Fibroblast of skin of right biceps (primary cell): Measurements from ENCODE around the gene TEDC1.
A peak's percentile ranks its signal among the peaks of the same experiment; 100 is the strongest.

Experiments
- DNase-seq: peaks from one replicate; pipeline ENCODE4 v3.0.0-alpha.2; 2013

TEDC1 gene

DNA sequence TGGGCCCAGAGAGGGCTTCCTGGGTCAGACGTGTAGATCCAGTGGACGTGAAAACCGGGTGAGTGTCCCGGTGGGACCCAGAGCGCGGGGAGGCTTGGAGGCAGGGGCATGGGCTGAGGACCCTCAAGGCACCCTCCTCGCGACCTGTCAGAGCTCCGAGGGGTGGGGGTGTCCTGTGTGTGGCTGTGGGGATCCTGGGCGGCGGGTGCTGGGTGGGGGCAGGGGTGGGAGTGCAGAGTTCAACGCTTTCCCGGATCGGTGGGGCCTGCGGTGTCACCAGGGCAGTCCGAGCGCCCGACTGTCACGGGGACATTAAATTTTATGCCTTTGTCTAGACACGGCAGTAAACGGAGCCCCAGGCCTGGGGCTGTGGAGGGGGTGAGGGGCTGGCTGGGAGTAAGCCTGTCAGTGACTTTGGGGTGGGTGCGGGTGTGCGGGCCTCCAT, 36.4 kb downstream of the TEDC1 start:
- DNase-seq = no peak

DNA sequence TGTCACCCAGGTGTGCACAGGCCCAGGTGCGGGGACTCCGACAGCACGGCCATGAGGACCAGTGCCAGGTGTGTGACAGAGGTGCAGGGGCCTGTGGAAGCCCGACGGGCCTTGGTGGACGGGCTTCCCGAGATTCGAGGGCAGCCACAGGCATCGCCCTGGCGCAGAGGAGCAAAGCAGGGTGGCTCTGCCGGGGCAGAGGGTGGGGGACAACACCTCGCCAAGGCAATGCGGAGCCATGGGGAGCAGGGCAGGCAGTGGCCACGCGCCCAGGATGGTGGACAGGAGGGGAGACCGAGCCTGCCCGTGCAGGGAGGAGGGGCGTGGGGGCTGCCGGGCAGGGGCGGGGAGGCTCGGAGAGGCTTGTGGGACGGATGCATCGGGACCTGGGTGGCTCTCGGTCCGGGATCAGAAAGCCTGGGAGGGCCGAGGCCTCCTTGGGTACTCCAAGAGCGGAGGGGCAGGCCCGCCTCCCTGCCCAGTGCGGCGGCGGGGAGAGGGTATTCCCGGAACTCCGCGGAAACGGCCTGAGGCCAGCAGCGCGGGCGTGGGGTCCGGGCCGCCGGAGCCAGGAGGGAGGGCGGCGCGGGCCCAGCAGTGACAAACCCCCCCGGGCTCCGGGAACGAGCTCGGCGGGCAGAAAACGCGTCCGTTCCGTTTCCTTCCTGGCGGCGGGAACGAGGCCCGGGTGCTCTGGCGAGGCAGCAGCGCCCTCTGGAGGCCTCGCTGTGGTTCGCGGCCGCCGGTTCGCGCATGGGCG, 37.0 kb downstream of the TEDC1 start:
- DNase-seq = peak; percentile 77

DNA sequence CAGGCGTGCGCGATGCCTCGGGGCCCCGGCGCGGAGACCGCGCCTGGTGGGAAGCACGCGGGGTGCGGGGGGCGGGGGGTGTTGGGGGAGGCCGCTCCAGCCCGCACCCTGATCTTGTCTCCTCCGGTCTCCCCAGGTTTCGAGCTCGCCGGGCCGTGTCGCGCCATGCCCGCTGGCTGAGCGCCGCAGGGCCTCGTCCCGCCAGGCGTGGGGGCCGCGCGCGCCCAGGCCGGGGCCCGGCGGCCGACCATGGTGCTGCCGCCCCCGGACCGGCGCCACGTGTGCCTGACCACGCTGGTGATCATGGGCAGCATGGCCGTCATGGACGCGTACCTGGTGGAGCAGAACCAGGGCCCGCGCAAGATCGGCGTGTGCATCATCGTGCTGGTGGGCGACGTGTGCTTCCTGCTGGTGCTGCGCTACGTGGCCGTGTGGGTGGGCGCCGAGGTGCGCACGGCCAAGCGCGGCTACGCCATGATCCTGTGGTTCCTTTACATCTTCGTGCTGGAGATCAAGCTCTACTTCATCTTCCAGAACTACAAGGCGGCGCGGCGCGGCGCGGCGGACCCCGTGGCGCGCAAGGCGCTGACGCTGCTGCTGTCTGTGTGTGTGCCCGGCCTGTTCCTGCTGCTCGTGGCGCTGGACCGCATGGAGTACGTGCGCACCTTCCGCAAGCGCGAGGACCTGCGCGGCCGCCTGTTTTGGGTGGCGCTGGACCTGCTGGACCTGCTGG, 37.7 kb downstream of the TEDC1 start:
- DNase-seq = no peak

DNA sequence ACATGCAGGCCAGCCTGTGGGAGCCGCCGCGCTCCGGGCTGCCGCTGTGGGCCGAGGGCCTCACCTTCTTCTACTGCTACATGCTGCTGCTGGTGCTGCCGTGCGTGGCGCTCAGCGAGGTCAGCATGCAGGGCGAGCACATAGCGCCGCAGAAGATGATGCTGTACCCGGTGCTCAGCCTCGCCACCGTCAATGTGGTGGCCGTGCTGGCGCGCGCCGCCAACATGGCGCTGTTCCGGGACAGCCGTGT, 38.2 kb downstream of the TEDC1 start:
- DNase-seq = no peak

DNA sequence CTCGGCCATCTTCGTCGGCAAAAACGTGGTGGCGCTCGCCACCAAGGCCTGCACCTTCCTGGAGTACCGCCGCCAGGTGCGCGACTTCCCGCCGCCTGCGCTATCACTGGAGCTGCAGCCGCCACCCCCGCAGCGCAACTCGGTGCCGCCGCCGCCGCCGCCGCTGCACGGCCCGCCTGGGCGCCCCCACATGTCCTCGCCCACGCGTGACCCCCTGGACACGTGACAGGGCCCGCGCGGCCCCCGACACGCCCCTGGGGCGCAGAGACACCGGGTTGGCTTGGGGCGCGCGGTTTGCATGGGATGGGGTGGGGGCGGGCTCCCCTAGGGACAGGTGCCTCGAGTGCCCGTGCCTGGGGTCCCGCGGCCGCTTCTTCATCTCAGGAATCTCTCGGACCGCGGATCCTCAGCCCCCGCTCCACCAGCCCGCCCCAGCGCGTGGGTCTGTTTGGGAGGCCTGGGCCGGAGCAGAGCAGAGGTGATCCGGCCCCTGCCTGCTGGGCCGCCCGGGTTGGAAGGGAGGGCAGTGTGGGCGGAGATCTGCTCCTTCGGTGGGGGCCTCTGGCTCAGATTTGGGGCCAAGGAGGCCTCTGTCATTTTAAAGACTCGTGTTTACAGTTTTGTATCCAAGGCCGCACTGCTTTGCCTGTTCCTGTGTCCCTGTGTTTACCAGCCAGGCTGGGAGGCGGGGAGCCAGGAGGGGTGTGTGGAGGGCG, 38.7 kb downstream of the TEDC1 start:
- DNase-seq = no peak

DNA sequence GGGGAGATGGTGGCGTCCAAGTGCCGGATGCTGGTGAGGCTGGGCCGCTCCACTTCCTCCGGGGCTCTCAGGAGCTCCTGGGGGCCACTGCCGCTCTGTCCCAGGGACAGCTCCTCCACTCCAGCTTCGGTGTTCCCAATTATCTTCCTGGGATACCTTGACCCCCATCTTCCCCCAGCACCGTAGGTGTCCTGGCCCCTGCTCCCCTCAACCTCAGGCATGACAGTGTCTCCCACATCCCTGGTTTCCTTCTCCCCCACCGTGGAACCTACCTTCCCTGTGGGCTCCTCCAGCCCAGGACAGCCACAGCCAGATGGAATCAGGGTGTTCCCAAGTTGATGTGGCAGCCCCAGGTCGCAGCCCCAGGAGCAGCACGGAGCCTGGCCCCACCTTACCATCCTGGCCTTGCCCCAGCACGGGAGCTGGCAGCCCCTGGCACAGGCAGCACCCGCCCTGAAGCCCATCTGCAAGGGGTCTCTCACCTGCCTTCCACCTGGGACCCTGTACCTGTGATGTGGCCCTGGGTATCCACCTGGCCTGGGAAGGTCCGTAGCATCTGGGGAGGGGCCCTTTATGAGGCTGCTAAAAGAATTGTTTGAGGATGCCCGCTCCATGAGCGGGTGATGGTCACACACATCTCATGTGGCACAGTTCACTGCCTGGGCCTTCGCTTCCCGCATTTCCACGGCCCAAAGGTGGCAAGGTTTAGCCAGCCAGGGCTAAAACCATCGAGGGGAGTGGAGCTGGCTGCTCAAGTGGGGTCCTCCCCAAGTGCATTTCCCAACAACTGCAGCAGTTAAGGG, 39.4 kb downstream of the TEDC1 start:
- DNase-seq = no peak

DNA sequence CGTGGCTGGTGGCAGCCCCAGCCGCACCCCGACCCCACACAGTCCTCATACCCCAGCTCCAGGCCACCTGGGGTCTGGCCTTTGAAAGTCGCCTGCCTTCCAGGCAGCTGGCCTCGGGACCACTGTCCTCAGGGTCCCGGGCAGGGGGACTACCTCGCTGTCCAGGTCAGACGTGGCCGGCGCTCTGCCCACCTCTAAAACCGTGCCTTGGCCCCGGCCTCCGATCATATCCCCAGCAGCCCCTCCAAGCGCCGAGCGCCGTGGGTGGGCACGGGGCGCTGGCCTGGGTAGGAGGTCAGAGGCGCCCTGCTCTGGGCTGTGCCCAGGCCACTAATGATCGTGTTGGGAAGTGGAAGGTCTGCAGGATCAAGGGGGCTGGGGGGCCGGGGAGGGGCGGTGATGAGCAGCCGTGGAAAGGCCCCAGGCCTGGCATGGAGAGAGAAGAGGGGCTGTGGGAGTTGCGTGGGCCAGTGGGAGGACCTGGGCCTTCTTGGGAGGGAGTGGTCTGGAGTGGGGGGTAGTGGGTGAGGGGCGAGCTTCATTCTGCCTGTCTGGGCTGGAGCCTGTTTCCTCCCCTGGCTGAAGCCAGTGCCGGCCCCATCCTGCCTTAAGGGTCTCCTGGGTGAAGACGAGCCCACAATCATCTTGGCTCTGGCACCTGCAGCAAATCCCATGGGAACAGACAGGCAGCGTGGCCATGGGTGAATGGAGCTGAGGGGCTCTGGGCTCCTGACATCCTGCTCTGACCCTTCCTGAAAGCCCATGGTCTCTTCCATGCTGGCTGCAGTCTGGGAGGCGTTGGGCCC, 40.2 kb downstream of the TEDC1 start:
- DNase-seq = no peak

DNA sequence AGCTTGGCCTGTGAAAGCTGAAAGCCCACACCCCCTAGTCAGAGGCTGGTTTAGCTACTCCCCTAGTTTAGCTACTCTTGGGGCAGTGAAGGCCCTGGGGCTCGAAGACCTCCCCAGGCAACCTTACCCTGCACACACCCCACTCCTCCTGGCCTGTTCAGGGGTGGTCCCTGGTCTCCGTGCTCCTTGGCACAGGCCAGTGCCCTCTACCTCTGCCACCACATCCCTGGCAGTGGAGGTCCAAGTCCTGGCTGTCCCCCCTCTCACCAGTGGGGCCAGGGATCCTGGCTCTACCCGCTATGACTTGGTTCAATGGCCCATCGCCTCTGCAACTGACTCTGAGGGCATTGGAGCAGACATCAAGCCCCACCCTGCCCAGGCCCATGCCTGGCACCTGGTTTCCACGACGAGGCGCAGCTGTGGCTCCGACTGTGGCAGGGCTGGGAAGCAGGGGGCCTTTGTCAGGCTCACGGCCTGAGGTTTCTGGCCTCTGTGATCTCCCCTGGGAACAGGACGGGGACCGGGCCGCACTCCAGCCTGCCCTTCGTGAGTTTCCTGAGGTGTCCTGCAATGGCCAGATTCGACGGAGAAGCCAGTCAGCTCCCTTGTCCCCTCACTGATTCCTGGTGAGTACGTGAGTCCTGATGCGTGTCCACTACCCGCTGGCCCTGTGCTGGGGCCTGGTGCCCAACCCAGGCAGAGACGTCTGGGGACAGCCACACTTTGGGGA, 41.0 kb downstream of the TEDC1 start:
- no peak for DNase-seq

DNA sequence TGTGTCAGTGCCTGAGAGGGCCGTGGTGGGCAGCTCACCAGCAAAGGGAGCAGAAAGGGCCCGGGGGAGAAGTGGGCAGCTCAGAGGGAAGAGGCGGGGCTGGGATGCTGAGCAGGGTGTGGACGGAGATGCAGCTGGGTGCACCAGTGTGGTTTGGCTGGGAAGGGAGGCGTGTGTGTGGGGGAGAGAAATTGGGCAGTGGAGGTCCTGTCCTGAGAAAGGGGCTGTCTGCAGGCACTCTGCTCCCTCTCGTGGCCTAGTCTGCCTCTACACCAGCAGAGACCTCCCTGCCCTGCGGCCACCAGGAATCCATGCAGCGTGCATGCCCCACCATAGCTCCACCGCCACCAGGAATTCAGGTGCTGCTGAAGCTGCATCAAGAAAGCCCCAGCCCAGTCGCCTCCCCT, 41.7 kb downstream of the TEDC1 start:
- DNase-seq = no peak

DNA sequence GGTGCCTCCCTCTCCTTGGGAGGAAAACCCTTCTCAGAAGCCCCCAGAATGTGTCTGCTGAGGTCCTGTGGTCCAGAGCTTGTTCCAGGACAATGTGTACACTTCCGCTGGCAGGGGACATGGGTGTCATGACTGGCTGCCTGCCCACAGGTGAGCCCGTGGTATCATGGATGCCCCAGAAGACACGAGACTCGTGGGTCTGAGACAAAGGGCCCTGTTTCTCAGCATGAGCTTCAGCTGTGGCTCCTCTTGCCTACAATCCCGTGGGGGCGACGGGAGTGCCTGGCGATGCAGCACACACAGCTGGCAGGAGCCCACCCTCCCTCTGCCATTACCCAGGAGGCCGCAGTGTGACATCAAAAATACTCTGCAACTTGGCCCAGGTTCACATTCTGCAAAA, 42.3 kb downstream of the TEDC1 start:
- no peak for DNase-seq

DNA sequence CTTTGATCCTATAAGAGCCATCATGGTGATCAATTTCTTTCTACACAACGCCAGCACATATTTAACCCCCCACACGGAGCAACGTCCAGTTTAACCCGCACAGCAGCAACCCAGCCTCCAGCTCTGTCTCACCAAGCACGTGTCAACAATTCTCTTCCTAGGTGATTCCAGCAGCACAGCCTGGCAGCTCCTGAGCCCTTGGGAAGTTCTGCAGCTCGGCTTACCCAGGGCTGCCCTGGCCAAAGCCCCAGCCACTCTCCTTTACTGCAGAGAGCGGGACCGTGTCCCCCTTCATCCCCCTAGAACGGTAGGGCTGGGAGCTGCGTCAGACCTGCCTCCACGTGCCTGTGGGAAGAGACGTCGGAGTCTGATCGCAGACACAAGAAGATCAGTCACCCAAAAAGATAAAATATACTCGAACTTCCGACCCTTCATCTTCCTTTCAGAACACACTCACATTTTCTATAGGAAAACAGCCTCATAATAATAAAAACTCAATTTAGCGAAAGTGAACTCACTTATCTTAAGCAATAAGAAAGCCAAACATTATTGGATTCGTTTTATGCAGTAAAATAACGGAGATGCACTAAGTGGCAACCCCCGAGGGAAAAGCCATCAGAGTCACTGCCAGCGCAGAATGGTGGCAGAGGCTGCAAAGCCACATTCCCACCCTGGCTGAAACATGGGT, 42.9 kb downstream of the TEDC1 start:
- no peak for DNase-seq

DNA sequence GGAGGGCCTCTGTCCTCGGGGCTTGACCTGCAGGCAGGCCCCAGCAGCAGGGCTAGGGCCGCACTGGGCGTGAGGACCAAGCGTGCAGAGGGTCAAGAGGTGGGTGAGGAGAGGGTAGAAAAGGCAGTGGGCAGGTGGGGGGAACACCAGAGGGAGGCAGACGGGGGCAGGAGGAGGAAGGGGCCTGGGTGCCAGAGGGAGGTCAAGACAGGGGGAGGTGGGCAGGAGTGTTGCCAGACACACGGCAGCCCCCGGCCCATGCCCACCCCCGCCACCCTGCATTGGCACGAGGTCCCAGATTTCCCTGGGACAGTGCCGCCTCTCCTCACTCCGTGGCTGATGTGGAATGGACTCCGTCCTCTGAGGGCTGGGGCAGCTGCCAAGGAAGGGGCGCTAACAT, 43.5 kb downstream of the TEDC1 start:
- no peak for DNase-seq

DNA sequence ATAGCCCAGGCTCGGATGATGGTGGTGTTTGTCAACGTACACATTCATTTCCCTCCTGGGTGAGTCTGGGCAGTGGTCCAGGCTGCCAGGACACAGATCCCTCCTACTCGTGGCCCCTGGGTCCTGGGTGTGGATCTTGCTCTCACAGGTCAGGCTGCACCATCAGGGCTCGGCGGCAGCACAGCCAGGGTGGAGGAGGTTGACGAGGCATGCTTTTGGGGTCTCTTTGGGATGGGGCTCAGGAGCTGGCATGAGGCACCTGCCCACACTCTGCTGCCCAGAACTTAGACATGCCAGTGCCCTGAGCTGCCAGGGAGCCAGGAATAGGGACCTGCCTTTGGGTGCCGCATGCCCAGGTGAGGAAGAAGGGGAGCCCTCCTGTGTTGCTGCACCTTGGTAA, 45.0 kb downstream of the TEDC1 start:
- no peak for DNase-seq

DNA sequence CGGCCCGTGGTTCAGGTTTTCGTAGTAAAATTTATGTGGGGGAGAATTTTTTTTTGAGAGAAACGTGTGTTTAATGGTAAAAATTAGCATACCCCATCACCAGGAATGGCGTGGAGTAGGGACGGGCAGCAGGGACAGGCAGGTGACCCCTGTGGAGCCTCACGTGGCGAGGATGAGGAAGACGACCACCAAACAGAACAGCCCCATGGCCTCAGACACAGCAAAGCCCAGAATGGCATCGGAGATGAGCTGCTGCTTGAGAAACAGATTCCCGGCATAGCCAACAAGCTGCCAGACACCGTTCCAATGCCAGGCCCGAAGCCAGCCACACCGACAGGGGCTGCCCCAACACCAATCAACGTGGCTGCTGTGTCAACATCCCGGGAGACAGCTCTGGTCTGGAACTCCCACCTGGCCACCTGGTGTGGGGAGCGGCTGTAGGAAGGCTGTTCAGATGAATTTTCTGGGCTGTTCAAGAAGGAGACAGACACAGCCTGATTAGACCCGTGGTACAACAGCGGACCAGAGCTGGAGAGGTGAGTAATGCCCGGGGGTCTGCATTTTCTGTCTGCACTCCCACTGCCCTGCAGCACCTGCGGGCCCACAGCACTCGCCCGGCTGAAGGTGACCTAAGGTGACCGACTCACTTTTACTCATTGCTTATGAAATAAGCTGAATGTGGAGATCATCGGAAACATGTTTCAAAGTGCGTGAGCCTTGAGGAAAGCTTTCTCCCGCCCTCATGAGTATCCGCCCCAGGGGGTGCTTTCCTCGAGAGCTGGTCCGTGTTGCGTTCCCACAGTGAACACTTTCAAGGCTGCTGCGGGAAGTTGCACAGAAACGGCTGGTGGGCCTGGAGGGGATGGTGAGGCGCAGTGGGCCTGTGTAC, 45.9 kb downstream of the TEDC1 start:
- DNase-seq = no peak

DNA sequence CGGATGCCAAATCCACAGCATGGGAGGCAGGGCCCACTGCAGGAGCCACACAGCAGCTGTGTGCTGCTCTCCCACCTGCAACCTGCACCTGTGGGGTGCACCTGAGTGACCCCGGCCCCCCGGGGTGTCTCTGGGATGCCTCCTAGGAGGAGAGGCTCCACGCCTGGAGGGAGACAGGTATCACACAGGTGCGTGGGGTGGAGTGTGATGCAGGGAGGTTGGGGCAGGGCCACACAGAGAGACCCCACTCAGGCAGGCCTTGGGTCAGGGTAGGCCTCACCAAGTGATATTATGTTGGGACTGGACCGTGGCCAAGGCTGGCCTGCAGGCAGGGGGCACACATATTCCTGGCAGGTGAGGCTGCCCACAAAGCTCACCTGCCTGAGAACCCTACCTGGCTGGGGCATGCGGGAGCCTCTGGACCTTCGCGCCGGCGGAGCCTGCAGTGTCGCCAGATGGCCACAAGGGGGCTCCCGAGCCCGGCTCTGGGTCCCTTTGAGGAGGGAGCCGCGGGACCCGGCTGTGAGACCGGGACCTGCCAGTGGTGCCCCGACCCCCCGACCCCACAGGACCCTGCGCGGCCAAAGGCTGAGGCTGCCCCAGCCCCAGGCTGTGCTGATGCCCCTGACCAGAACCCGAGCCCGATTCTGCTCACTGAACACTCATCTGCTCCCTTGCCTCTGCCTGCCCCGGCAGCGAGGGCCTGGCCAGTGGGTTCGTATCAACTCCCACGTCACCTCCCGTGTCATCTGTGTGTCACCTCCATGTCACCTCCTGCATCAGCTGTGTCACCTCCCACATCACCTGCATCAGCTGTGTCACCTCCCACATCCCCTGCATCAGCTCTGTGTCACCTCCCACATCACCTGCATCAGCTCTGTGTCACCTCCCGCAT, 46.8 kb downstream of the TEDC1 start:
- DNase-seq = no peak

DNA sequence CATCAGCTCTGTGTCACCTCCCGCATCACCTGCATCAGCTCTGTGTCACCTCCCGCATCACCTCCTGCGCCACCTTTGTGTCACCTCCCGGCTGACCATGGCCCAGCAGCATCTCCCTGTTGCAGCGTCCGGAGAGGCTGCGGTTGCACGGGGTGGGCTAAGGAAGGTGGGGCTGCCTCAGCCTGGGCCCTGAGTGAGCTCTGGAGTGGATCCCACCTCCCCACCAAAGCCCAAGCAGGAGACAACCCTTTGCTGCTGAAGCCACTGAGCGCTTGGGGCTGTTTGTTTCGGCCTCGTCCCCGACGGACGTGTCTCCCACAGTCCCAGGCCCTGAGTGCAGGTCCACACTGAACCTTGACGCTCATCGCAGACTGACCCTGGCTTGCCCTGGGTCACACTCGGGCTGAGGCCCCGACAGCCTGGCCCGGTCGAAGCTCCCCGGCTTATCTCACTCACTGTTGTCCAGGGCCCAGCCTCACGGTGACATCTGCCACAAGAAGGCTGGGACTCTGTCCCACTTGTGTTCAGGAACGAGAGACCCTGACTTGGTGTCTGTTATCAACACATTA, 47.5 kb downstream of the TEDC1 start:
- no peak for DNase-seq

DNA sequence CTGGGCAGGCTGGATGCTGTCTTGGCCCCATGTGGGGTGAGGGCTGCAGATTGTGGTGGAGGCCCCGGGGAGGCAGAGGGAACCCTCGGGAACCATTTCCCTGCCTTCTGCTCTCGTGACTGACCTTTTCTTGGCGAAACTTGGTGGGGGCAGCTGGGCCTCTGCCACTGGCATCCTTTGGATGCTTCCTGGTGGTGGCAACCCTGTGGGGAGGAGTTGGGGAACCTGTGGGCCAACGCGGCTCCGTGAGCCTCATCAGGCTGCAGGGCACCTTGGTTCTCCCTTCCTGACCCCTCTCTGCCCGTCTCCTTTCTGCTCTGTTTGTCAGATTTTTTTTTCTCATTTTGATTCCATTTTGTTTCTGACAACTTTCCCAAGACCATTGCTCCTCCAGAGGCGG, 49.8 kb downstream of the TEDC1 start:
- DNase-seq = no peak

DNA sequence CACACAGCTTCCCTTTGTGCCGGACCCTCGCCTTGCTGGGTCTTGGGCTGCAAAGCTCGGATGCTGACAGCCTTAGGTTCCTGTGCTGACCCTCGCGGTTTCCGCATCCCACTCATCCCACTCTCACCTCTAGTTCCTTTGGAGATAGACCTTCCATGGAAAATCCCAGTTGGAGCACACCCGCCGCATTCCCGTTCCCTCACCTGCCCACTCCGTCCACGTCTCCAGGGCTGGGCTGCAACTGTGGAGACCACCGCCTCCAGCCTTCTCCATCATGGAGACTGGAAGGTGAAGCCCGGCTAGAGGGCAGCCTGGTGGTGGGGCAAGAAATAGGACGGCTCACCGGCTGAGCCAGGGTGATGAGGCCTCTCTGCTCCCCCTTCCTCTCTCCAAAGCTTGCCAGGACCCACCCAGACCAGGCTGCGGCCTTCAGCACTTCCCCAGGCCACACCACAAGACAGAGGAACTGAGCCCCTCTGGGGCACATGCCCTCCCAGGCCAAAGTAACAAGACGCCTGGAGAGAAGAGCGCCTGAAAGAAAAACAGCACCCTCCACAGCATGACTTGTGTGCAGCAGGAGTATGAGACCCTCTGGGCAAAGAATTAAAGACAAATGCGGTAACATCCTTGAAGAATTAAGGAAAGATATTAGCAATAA, 50.3 kb downstream of the TEDC1 start:
- no peak for DNase-seq
